ENCODE measurements around the gene DR1.

- TF ChIP-seq POLR2A (IDR thresholded peaks at IDR 0.05) (no peak), CTCF (IDR thresholded peaks at IDR 0.05) (peak; percentile 81 to 95 (median 84)), POLR2AphosphoS5 (IDR thresholded peaks at IDR 0.05) (no peak)
Measured at GRCh38 chr1:93304716-93305138, 41.0 kb upstream of the DR1 start.

Measured in transverse colon (tissue), 4 donors.